Mononuclear cell (primary cell): ENCODE data around the gene FAM89A. TPM values are rescaled to one million over a fixed set of nuclear protein-coding genes. Genes with fewer than 3 reads are reported as not detected.
"Not testable (repeated sequence)": the region's sequence is repeated elsewhere in the genome, so short reads cannot be mapped to it uniquely, and the experiment has no call there.

Source experiments
- H3K27me3 ChIP-seq: 2 replicates; pipeline ENCODE4 v1.6.0; 2011; ENCODE audit warnings: low read length, control low read depth; ENCODE audit not compliant: insufficient read depth
- H3K4me1 ChIP-seq: 2 replicates; pipeline ENCODE4 v1.5.1; 2011; ENCODE audit warnings: mild to moderate bottlenecking, low read length, control low read depth; ENCODE audit not compliant: insufficient read depth
- H3K4me3 ChIP-seq: 2 replicates; pipeline ENCODE4 v1.5.1; 2011; ENCODE audit warnings: mild to moderate bottlenecking, low read length, moderate library complexity
- H3K9me3 ChIP-seq: 2 replicates; pipeline ENCODE4 v1.5.1; 2011; ENCODE audit warnings: low read depth, mild to moderate bottlenecking, control low read depth, low read length
- total RNA-seq: library from RNA; depleted of rRNA; stranded (reverse); fragments of >200 nt; gene quantifications from one replicate; pipeline ENCODE4 v1.2.3, GENCODE V29; 2012

Gene FAM89A
- total RNA-seq, 1 donor = 1.4 TPM

- not testable (repeated sequence) for H3K27me3 ChIP-seq, H3K4me3 ChIP-seq, H3K4me1 ChIP-seq
- H3K9me3 ChIP-seq = peaks cover 30% of the 10 kb centered on the region
Observed at GRCh38 chr1:231007535-231007934, 32.5 kb downstream of the FAM89A start.

- Histone ChIP-seq H3K9me3 (peaks cover 26% of the 10 kb centered on the region), H3K4me1 (no peaks in the 10 kb centered on the region), H3K27me3 (no peaks in the 10 kb centered on the region), H3K4me3 (no peak overlapping the region)
Observed at GRCh38 chr1:231001892-231002291, 38.2 kb downstream of the FAM89A start.

GRCh38 chr1:231000639-231001038 lies 39.4 kb downstream of the FAM89A start:
- H3K4me1 ChIP-seq = no peaks in the 10 kb centered on the region
- H3K9me3 ChIP-seq = peaks cover 17% of the 10 kb centered on the region
- H3K4me3 ChIP-seq = no peak overlapping the region
- no peaks in the 10 kb centered on the region for H3K27me3 ChIP-seq

DNA sequence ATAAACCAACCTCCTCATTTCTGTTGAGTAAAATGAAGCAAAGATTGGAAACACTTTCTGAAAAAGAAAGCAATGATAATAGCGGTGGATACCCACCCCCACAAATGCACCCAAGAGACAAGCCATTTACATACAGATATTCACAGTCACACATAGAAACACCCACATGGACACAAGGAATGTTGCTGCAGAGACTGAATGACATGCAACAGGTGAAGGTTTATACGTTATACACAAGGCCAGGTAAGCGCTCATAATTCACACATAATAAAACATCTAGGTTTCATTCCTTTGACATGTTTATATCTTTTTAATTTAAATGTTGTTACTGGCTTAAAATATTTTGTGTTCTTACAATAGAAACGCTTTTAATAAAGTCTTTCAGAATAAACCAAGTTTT lies 39.9 kb downstream of the FAM89A start:
- Histone ChIP-seq H3K9me3 (peaks cover 16% of the 10 kb centered on the region), H3K4me1 (no peaks in the 10 kb centered on the region), H3K27me3 (no peaks in the 10 kb centered on the region), H3K4me3 (no peak overlapping the region)

DNA sequence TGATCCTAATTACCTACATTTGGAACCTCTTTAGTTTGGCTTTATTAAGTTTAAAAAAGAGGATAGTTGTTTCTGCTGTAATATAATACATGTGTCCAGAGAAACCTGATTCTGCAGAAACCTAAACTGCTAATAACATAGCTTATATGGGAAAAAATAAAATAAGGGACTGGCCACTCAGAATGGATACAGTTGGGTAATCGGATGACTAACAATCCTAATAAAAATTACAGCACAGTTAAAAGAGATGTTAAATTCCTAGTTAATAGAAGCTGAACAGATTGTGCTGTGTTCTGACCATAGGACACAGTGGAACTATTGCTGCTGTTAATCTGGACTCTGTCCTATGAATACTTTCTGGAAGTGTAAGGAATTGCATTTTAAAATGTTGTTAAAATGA lies 45.2 kb downstream of the FAM89A start:
- H3K27me3 ChIP-seq = no peaks in the 10 kb centered on the region

GRCh38 chr1:230992100-230992774 lies 47.8 kb downstream of the FAM89A start:
- no peaks in the 10 kb centered on the region for H3K9me3 ChIP-seq
- H3K4me3 ChIP-seq = no peak overlapping the region
- H3K4me1 ChIP-seq = no peaks in the 10 kb centered on the region
- no peaks in the 10 kb centered on the region for H3K27me3 ChIP-seq

More for the DNA sequence above, 45.2 kb downstream of the FAM89A start:
- H3K9me3 ChIP-seq = no peaks in the 10 kb centered on the region
- no peak overlapping the region for H3K4me3 ChIP-seq
- no peaks in the 10 kb centered on the region for H3K4me1 ChIP-seq

DNA sequence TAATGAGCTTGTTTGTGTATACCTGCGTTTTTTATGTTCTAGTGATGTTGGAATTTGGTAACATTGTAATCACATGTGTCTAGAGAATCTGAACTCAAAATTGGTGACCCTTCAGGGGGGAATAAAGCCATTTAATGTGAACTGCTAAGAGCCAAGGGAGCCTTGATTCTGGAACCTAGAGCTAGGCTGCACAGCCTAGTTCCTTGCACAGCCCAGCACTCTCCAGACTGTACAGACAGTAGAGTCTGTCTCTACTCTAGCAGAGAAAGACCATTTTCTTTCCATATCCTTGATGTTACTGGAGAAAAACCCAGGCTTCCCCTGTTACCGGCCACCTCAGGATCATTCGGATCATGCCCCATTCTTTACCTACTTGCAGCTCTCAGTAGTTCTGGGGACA lies 52.6 kb downstream of the FAM89A start:
- Histone ChIP-seq H3K4me1 (no peaks in the 10 kb centered on the region), H3K4me3 (no peak overlapping the region), H3K9me3 (no peaks in the 10 kb centered on the region), H3K27me3 (no peaks in the 10 kb centered on the region)

DNA sequence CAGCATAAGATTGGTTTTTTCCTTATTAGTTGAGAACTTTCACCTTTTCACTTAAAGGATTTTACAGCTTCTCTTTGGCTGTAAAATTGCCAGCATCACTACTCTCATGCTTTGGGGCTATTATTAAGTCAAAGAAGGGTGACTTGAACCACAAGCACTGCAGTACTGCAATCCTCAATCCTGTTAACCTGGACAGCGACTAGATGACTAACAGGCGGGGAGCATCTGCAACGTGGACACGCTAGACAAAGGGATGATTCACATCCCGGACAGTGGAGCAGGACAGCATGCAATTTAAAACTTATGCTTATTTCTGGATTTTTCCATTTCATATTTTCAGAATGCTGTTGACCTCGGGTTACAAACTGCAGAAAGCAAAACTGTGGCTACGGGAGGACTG lies 53.1 kb downstream of the FAM89A start:
- no peaks in the 10 kb centered on the region for H3K4me1 ChIP-seq
- H3K4me3 ChIP-seq = no peak overlapping the region
- no peaks in the 10 kb centered on the region for H3K27me3 ChIP-seq
- H3K9me3 ChIP-seq = no peaks in the 10 kb centered on the region

GRCh38 chr1:230985711-230986110 lies 54.3 kb downstream of the FAM89A start:
- Histone ChIP-seq H3K27me3 (no peaks in the 10 kb centered on the region), H3K9me3 (no peaks in the 10 kb centered on the region), H3K4me1 (peaks cover 3% of the 10 kb centered on the region), H3K4me3 (no peak overlapping the region)

DNA sequence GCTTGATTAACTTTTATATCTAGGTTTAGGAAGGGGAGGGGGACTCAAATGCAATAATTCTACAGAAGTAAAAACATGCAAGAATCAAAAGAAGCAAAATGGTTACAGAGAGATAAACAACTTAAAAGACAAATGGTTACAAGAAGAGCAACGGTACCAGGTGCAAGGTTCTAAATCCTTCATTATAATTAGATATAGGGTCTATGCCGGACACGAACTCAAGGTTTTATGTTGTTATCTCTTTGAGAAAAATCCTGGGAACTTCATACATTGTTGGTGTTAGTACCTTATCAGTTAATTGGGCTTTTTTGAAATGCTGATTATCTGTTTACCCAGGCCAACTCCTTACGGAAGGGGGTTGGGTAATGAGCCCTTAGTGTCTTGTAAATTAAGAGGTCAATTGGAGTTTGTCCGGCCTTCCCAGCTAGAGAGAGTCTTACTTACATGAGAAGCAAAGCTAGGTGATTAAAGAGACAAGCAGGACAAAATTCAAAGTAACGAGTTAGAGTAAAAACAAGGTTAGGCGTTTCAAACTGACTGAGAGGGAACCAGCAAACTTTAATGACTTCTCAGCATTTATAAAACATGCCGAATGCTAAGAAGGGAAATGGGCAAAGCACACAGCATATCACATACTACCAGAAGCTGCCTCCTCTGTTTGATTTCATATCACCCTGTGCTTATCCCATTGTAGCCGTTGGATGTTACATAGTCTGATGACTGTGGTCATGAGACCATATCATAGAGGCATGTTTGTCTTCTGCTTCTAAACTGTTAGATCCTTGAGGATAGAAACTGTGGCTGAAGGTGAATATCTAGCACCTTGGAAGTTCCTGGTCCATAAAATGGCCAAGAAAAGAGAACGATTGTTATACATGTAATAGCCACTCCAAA lies 55.2 kb downstream of the FAM89A start:
- peaks cover 11% of the 10 kb centered on the region for H3K4me1 ChIP-seq
- H3K4me3 ChIP-seq, H3K9me3 ChIP-seq, H3K27me3 ChIP-seq: not testable (repeated sequence)

GRCh38 chr1:230983811-230984210 lies 56.2 kb downstream of the FAM89A start:
- Histone ChIP-seq H3K27me3 (no peaks in the 10 kb centered on the region), H3K4me1 (peaks cover 19% of the 10 kb centered on the region), H3K4me3 (no peak overlapping the region), H3K9me3 (no peaks in the 10 kb centered on the region)

GRCh38 chr1:230982696-230983095 lies 57.4 kb downstream of the FAM89A start:
- no peaks in the 10 kb centered on the region for H3K27me3 ChIP-seq
- no peaks in the 10 kb centered on the region for H3K9me3 ChIP-seq
- H3K4me1 ChIP-seq = peaks cover 21% of the 10 kb centered on the region
- H3K4me3 ChIP-seq = no peak overlapping the region

GRCh38 chr1:230979952-230980351 lies 60.1 kb downstream of the FAM89A start:
- Histone ChIP-seq H3K27me3 (no peaks in the 10 kb centered on the region), H3K9me3 (no peaks in the 10 kb centered on the region), H3K4me3 (no peak overlapping the region), H3K4me1 (peaks cover 45% of the 10 kb centered on the region)

DNA sequence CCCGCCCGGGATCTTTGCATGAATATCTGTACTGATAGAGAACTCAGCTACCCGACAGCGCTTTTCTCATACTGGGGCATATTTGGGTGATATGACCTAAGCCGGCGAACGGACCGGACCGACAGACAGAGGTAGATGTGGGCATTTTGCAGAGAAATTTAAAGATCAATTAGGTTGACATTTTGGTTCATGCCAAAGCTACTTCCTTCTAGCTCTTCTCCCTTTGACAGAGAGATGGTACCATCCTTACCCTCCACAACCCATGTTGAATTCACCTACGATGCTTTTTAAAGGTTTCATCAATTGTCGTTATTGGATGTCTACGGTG lies 60.7 kb downstream of the FAM89A start:
- peak overlapping the region; percentile 67 for H3K4me3 ChIP-seq
- peaks cover 49% of the 10 kb centered on the region for H3K4me1 ChIP-seq
- no peaks in the 10 kb centered on the region for H3K9me3 ChIP-seq

DNA sequence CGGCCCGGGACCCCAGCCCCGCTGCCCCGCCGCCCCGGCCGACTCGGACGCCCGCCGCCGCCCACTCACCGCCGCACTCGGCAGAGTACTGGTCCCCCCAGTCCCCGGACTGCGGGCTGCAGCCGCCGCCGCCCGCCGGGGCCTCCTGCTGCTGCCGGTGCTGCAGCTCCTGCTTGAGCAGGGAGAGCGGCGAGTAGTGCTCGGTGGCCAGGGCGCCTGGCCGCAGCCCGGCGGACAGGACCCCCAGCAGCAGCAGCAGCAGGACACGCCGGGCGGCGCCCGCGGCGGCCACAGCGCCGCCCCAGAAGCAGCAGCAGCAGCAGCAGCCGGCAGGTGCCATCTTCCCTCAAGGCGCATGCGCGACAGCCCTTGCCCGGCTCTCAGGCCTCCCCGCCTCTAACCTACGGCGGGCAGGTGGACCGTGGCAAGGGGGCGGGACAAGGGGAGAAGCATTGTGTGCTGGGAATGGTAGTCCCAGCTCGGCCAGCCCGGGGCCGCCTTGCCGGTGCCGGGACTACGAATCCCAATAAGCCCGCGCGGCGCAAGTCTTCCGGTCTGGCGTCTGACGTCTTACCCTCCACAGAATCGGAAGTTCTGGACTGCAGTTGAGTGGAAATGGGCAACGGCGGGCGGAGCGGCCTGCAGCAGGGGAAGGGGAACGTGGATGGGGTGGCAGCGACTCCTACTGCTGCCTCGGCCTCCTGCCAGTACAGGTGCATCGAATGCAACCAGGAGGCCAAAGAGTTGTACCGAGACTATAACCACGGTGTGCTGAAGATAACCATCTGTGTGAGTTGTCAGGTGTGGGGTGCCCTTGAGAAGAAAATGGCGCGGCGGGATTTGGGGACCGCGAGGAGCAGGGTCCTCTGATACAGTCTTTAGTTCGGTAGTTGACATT lies 61.3 kb downstream of the FAM89A start, which contains the start of the genes ARV1 and TTC13:
TSS of gene ARV1 (plus strand) at position 604 of the 898 bp plus-strand sequence. CDS start at position 616, 12 bp downstream.
TSS of gene TTC13 (minus strand) at position 371 of the 898 bp plus-strand sequence. CDS start at position 340, 31 bp downstream.
- Histone ChIP-seq H3K4me1 (peaks cover 55% of the 10 kb centered on the region), H3K27me3 (no peaks in the 10 kb centered on the region), H3K4me3 (peak within 1 kb of the TSS; percentile 67), H3K9me3 (no peaks in the 10 kb centered on the region)

More for the DNA sequence above, 60.7 kb downstream of the FAM89A start:
- H3K27me3 ChIP-seq = no peaks in the 10 kb centered on the region
